OCI-LY1 (cell line): ENCODE data around the gene FILIP1L.

Experiments
- H2AFZ ChIP-seq: fragments of 200-600 bp; sonication (generic), shearing (Covaris generic); 2 replicates; pipeline ENCODE4 v1.6.0; 2014; ENCODE audit warnings: antibody characterized with exemption, mild to moderate bottlenecking, low read length
- H3F3A ChIP-seq: fragments of 200-600 bp; sonication (generic), shearing (Covaris generic); 2 replicates; pipeline ENCODE4 v1.6.0; 2014; ENCODE audit warnings: mild to moderate bottlenecking, antibody characterized with exemption, low read length, moderate library complexity; ENCODE audit not compliant: insufficient read depth
- H3K27ac ChIP-seq: fragments of 200-600 bp; sonication (generic); 2 replicates; pipeline ENCODE4 v1.5.1; 2014; ENCODE audit warnings: low read length, mixed run types, mild to moderate bottlenecking, low read depth; ENCODE audit not compliant: poor library complexity, severe bottlenecking
- H3K27me3 ChIP-seq: fragments of 200-600 bp; sonication (generic); 2 replicates; pipeline ENCODE4 v1.6.0; 2014; ENCODE audit warnings: antibody characterized with exemption, mild to moderate bottlenecking, low read length, moderate library complexity; ENCODE audit not compliant: insufficient read depth
- H3K36me3 ChIP-seq: fragments of 200-600 bp; sonication (generic); 2 replicates; pipeline ENCODE4 v1.6.1; 2014; ENCODE audit warnings: mild to moderate bottlenecking, antibody characterized with exemption, low read length, moderate library complexity, mixed read lengths; ENCODE audit not compliant: insufficient read depth
- H3K4me1 ChIP-seq: fragments of 200-600 bp; sonication (generic); 2 replicates; pipeline ENCODE4 v1.5.1; 2014; ENCODE audit warnings: mild to moderate bottlenecking, low read length, moderate library complexity; ENCODE audit not compliant: insufficient read depth, severe bottlenecking
- H3K4me2 ChIP-seq: fragments of 200-600 bp; sonication (generic), shearing (Covaris generic); 2 replicates; pipeline ENCODE4 v1.6.1; 2014; ENCODE audit warnings: low read length
- H3K4me3 ChIP-seq: fragments of 200-600 bp; sonication (generic); 2 replicates; pipeline ENCODE4 v1.5.1; 2014; ENCODE audit warnings: low read length, low read depth, mild to moderate bottlenecking, mixed read lengths; ENCODE audit not compliant: poor library complexity, severe bottlenecking
- H3K79me2 ChIP-seq: fragments of 200-600 bp; shearing (Covaris generic); 2 replicates; pipeline ENCODE4 v1.6.1; 2016; ENCODE audit warnings: mixed run types, low read length, mixed read lengths; ENCODE audit not compliant: insufficient read depth
- H3K9ac ChIP-seq: fragments of 200-600 bp; sonication (generic), shearing (Covaris generic); 2 replicates; pipeline ENCODE4 v1.6.1; 2014; ENCODE audit warnings: mild to moderate bottlenecking, low read length, mixed read lengths
- H3K9me2 ChIP-seq: fragments of 200-600 bp; sonication (generic), shearing (Covaris generic); 2 replicates; pipeline ENCODE4 v1.6.1; 2014; ENCODE audit warnings: low read depth, mild to moderate bottlenecking, low read length, mixed read lengths
- H3K9me3 ChIP-seq: fragments of 200-600 bp; shearing (Covaris generic); 2 replicates; pipeline ENCODE4 v1.6.1; 2014; ENCODE audit warnings: low read length, mixed read lengths
- H4K20me1 ChIP-seq: fragments of 200-600 bp; sonication (generic), shearing (Covaris generic); 2 replicates; pipeline ENCODE4 v1.6.0; 2016; ENCODE audit warnings: mild to moderate bottlenecking, low read length; ENCODE audit not compliant: insufficient read depth
- EZH2 ChIP-seq: fragments of 200-600 bp; sonication (generic), shearing (Covaris generic); IDR thresholded peaks from 2 replicates; pipeline ENCODE4 v1.8.0; 2017; ENCODE audit warnings: borderline replicate concordance, mixed run types, mild to moderate bottlenecking, antibody characterized with exemption, low read length, moderate library complexity, mixed read lengths
- TF ChIP-seq, protein P1 (sequence below): fragments of 200-600 bp; sonication (generic), shearing (Covaris generic); IDR thresholded peaks from 2 replicates; pipeline ENCODE4 v1.5.1; 2017; ENCODE audit warnings: mild to moderate bottlenecking, antibody characterized with exemption, low read length, moderate library complexity, mixed read lengths

The FILIP1L gene

GRCh38 chr3:99884484-99884883, 229.8 kb downstream of the FILIP1L start:
- H3K9ac ChIP-seq, result no peak overlapping the region
- H3K9me2 ChIP-seq, result no peaks in the 10 kb centered on the region
- no peak overlapping the region for H2AFZ ChIP-seq
- no peaks in the 10 kb centered on the region for H3K9me3 ChIP-seq
- H3F3A ChIP-seq, result no peaks in the 10 kb centered on the region
- H3K4me2 ChIP-seq, result no peak overlapping the region
- H3K27me3 ChIP-seq, result no peaks in the 10 kb centered on the region
- H3K4me1 ChIP-seq, result no peaks in the 10 kb centered on the region
- H3K4me3 ChIP-seq, result no peak overlapping the region
- H3K27ac ChIP-seq, result no peak overlapping the region
- H4K20me1 ChIP-seq, result no peaks in the 10 kb centered on the region
- H3K36me3 ChIP-seq, result no peaks in the 10 kb centered on the region
- TF ChIP-seq EZH2, result no peak
- TF ChIP-seq, protein P1, sequence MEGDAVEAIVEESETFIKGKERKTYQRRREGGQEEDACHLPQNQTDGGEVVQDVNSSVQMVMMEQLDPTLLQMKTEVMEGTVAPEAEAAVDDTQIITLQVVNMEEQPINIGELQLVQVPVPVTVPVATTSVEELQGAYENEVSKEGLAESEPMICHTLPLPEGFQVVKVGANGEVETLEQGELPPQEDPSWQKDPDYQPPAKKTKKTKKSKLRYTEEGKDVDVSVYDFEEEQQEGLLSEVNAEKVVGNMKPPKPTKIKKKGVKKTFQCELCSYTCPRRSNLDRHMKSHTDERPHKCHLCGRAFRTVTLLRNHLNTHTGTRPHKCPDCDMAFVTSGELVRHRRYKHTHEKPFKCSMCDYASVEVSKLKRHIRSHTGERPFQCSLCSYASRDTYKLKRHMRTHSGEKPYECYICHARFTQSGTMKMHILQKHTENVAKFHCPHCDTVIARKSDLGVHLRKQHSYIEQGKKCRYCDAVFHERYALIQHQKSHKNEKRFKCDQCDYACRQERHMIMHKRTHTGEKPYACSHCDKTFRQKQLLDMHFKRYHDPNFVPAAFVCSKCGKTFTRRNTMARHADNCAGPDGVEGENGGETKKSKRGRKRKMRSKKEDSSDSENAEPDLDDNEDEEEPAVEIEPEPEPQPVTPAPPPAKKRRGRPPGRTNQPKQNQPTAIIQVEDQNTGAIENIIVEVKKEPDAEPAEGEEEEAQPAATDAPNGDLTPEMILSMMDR, result no peak
- H3K79me2 ChIP-seq, result no peaks in the 10 kb centered on the region

DNA sequence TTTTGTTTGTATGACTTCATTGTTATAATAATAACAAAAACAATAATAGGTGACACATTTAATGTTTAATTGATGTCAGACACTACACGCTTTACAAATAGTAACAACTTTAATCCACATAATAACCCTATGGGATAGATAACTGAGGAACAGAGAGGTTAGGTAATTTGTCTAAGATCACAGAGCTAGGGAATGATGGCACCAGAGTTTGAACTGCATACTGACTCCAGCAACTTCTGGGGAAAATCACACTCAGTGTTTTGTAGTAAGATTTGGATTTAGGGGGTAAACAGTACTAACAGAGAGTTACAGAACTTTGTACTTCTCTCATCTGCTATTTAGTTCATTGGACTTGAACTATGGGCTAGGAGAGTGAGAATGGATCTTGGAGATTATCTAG, 230.6 kb downstream of the FILIP1L start:
- no peak overlapping the region for H2AFZ ChIP-seq
- TF ChIP-seq EZH2, result no peak
- no peak overlapping the region for H3K27ac ChIP-seq
- no peak overlapping the region for H3K4me2 ChIP-seq
- H3K9me2 ChIP-seq, result no peaks in the 10 kb centered on the region
- H3K79me2 ChIP-seq, result no peaks in the 10 kb centered on the region
- no peak overlapping the region for H3K9ac ChIP-seq
- H3K27me3 ChIP-seq, result no peaks in the 10 kb centered on the region
- H3F3A ChIP-seq, result no peaks in the 10 kb centered on the region
- no peaks in the 10 kb centered on the region for H3K9me3 ChIP-seq
- H4K20me1 ChIP-seq, result no peaks in the 10 kb centered on the region
- H3K4me3 ChIP-seq, result no peak overlapping the region
- H3K4me1 ChIP-seq, result no peaks in the 10 kb centered on the region
- H3K36me3 ChIP-seq, result no peaks in the 10 kb centered on the region

- Histone ChIP-seq H3K9me2 (no peaks in the 10 kb centered on the region), H4K20me1 (no peaks in the 10 kb centered on the region), H3K27me3 (no peaks in the 10 kb centered on the region), H3K79me2 (no peaks in the 10 kb centered on the region), H3F3A (no peaks in the 10 kb centered on the region), H3K4me2 (no peak overlapping the region), H3K36me3 (no peaks in the 10 kb centered on the region), H3K4me3 (no peak overlapping the region), H3K9ac (no peak overlapping the region), H3K4me1 (no peaks in the 10 kb centered on the region), H2AFZ (no peak overlapping the region), H3K27ac (no peak overlapping the region), H3K9me3 (no peaks in the 10 kb centered on the region)
- TF ChIP-seq, protein P1, result no peak
- no peak for TF ChIP-seq EZH2
Observed at GRCh38 chr3:99883138-99883461, 231.2 kb downstream of the FILIP1L start.

GRCh38 chr3:99882436-99883137, 231.7 kb downstream of the FILIP1L start:
- H3K4me1 ChIP-seq, result no peaks in the 10 kb centered on the region
- no peaks in the 10 kb centered on the region for H4K20me1 ChIP-seq
- no peak overlapping the region for H3K4me3 ChIP-seq
- H3K27me3 ChIP-seq, result no peaks in the 10 kb centered on the region
- no peaks in the 10 kb centered on the region for H3K36me3 ChIP-seq
- no peaks in the 10 kb centered on the region for H3K9me3 ChIP-seq
- H2AFZ ChIP-seq, result no peak overlapping the region
- no peak overlapping the region for H3K27ac ChIP-seq
- H3K79me2 ChIP-seq, result no peaks in the 10 kb centered on the region
- H3K4me2 ChIP-seq, result no peak overlapping the region
- no peak overlapping the region for H3K9ac ChIP-seq
- TF ChIP-seq EZH2, result no peak
- TF ChIP-seq, protein P1, result no peak
- H3F3A ChIP-seq, result no peaks in the 10 kb centered on the region
- H3K9me2 ChIP-seq, result no peaks in the 10 kb centered on the region
